CD4-positive, alpha-beta T cell treated with Interleukin-21 for 1 hour (primary cell): ENCODE measurements around the gene EEPD1.
"Not testable (repeated sequence)": the region's sequence is repeated elsewhere in the genome, so short reads cannot be mapped to it uniquely, and the experiment has no call there.

ENCODE experiments used
- DNase-seq: peaks from one replicate; pipeline ENCODE4 v3.0.0-alpha.2; 2020

EEPD1 gene

GRCh38 chr7:36152756-36153570 lies at the start of gene EEPD1:
Gene EEPD1 (plus strand): TSS chr7:36153254. CDS start chr7:36154325, 1,071 bp downstream.
- peak; percentile 100 for DNase-seq

- DNase-seq = no peak
These were observed 49.1 kb upstream of the EEPD1 start for GRCh38 chr7:36103837-36104561.

DNA sequence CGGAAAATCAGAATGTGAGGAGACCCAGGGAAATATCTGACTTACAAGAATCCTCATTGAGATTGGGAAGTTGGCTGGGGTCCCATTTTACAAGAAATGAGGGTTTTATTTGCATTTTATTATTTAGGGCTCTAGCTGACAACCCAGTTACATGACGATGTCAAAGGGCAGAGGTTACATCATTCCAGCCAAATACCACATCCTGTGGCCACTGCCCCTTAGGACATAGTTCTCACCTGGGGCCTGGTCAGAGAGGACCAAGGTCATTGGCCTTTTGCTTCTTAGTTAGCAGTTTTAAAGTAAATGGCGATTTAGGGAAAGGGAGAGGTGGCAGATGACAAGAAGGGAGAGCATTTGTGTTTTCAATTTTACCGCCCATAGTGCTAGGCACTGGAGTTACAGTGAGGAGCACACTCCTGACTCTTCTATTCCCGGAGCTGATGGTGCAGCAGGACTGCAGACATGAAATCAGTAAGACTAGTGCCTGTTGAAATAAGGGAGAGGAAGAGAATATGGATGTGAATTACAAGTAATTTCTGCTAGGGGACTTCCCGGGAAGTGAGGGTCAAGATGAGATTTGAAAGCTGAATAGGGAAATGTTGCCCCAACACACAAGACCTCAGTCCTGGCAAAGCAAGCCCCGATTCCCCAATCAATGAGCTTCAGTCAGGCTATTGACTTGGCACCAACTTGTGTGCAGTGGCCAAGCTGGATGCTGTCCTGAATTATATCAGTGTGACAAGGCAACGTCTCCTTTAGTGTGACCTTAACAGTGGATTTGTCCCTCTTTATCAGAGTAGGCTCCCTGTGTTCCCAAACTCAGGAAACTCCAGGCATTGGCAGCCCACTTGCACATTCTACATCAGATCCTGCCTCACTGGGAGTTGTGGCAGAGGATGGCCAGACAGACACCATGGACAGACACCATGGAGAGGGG lies 45.8 kb upstream of the EEPD1 start:
- DNase-seq = not testable (repeated sequence)

GRCh38 chr7:36107926-36108631 lies 45.0 kb upstream of the EEPD1 start:
- DNase-seq = no peak

- DNase-seq = no peak
These were observed 43.9 kb upstream of the EEPD1 start for GRCh38 chr7:36109013-36109627.

DNA sequence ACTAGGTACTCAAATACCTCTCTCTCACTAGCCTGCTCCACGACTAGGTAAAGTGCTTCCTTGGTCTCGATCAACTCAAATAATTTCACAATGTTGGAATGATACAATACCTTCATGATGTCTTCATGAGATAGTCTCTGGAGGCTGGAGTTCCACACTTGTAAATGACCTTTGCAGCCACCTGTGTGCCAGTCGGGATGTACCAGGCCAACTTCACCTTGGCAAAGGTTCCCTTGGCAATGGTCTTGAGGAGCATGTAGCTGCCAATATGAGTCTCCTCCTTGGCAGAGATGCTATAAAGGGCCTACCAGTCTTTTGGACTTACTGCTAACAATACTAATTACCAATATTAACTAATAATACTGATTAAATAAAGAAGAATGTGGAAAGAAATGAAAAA lies 42.5 kb upstream of the EEPD1 start:
- DNase-seq = no peak

- no peak for DNase-seq
These were observed 40.1 kb upstream of the EEPD1 start for GRCh38 chr7:36112969-36113368.

- DNase-seq = no peak
These were observed 38.7 kb upstream of the EEPD1 start for GRCh38 chr7:36114355-36114754.

- peak; percentile 13 for DNase-seq
These were observed 37.4 kb upstream of the EEPD1 start for GRCh38 chr7:36115448-36116321.

DNA sequence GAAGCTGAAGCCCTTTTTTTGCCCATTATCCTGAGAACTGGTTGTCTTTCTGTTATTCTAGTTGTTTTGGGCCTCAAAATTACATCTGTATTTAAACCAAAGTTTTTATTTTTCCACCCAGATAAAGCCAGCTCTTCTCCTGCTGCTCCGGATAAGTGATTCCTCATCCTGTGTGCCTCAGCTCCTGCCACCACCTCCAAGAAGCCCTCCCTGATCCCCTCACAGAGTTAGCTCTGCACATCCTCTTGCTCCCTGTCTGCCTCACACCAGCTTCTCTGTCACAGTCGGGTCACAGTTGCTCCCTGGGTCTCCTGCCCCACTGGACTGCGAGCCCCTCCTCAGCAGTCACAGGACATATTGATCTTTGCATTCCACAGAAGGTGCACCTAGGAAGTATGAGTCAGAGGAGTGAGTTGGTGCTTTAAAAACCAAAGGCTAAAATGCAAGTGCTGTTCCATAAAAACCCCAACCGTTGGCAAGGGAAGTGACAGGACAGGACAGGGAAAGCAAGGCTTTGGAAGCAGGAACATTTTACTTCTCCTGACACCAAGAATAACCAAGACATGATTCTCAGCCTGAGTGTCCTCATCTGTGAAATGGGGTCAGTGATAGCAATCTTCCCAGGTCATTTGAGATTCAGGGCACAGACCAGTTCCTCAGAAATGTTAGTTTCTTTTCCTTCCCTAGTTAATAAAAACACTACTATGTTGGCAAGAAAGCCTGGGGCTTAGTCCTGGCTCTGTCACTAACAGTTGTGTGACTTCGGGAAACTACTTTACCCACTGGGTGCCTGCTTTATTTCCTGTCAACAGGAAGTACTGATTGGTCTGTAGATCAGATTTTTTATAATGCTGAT lies 36.5 kb upstream of the EEPD1 start:
- DNase-seq = peak; percentile 17

DNA sequence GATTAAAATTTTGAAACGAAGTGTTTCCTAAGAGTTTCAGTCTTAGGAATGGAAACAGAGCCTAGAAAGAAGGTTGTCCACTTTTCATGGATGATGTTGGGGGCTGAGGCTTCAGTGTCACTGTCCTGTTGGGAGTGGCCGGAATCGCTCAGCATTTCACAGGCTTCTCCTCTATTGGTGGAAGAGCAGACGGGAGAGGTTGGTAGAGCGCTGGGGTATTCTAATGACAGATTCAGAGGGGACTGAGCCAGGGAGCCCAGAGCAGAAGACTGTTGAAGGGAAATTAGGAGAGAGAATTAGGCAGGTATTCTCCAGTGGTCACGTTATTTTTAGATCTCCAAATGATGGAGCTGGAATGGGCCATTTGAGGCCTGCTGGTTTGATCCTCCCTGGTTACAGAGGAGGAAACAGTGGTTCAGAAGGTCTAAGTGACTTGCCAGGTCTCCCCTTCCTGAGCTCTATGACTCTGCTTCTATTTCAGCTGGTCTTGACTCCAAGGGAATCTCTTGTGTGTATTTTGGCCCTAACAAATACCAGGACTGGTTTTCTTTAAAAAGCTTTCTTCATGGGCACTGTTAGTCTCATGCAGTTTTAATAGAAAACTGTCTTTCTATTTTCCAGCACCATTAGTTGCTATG lies 35.7 kb upstream of the EEPD1 start:
- no peak for DNase-seq

DNA sequence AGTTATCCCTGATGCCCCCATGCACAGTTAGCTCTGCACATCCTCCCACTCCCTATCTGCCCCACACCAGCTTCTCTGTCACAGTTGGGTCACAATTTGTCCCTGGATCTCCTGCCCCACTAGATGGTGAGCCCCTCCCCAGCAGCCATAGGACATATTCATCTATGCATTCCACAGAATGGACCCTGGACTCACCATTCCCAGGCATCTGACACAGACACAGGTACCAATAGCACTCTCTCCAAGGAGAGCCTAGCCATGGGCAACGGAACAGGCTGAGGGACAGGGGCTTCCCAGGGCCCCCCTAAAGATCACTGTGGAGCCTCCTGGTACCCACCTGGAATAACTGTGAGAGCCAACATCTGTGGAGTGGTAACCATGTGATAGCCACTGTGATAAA lies 34.7 kb upstream of the EEPD1 start:
- no peak for DNase-seq

GRCh38 chr7:36119005-36119706 lies 33.9 kb upstream of the EEPD1 start:
- DNase-seq = peak; percentile 22

DNA sequence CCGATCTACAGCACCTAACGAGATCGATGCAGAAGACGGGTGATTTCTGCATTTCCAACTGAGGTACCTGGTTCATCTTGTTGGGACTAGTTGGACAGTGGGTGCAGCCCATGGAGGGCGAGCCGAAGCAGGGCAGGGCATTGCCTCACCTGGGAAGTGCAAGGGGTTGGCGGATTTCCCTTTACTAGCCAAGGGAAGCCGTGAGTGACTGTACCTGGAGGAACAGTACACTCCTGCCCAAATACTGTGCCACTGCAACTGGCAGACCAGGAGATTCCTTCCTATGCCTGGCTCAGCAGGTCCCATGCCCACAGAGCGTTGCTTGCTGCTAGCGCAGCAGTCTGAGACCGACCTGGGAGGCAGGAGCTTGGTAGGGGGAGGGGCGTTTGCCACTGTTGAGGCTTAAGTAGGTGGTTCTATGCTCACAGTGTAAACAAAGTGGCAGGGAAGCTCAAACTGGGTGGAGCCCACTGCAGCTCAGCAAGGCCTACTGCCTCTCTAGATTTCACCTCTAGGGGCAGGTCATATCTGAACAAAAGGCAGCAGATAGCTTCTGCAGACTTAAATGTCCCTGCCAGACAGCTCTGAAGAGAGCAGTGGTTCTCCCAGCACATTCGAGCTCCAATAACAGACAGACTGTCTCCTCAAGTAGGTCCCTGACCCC lies 32.9 kb upstream of the EEPD1 start:
- DNase-seq = peak; percentile 20

- not testable (repeated sequence) for DNase-seq
These were observed 27.4 kb upstream of the EEPD1 start for GRCh38 chr7:36125630-36126029.

DNA sequence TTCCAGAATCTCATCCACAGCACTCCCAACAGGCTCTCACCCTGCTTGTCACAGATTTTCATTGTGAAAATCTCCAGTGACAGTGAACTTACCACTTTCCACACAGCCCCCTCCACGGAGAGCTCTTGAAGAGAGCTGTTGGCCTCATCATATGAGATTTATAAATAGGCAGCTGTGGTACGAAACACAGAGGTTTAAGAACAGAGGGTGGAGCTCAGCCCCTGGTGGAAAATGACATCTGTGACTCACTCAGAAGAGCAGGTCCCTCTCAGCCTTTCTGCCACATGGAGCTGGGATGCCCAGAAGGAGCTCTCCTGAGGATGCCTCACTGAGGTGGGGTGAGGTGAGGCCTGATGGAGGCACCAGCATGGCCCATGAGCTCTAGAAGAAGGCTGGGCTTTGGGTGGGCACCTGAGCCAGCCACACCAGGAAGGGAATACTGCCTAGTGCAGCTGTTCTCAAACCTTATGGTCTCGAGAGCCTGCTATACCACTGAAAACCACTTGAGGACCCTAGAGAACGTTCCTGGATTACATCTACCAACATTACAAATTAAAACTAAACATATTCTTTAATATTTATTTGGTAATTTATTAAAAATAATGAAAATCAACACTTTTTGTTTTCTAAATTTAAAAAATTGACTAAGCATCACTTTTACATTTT lies 25.8 kb upstream of the EEPD1 start:
- DNase-seq = no peak

GRCh38 chr7:36128448-36129047 lies 24.5 kb upstream of the EEPD1 start:
- DNase-seq = peak; percentile 18
